GM19193 (cell line): Measurements from ENCODE around the gene OR51B2.

Source experiments
- POLR2A ChIP-seq: IDR thresholded peaks from 4 replicates; pipeline ENCODE4 v1.6.1; 2011; ENCODE audit not compliant: insufficient read depth, insufficient read length; ENCODE audit errors: extremely low read depth

OR51B2 gene

DNA sequence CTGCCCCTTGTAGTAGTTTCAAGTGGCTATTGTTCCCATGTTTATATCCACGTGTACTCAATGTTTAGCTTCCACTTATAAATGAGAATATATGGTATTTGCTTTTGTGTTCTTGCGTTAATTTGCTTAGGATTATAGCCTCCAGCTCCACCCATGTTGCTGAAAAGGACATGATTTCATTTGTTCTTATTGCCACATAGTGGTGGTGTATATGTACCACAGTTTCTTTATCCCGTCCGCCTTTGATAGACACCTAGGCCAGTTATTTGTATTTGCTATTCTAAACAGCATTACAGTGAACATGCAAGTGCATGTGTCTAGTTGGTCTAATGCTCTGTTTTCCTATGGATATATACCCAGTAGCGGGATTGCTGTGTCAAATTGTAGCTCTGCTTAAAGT is 6.8 kb downstream of the OR51B2 start:
- TF ChIP-seq POLR2A = no peak

- no peak for TF ChIP-seq POLR2A
Measured at GRCh38 chr11:5310423-5310822, 13.7 kb downstream of the OR51B2 start.

DNA sequence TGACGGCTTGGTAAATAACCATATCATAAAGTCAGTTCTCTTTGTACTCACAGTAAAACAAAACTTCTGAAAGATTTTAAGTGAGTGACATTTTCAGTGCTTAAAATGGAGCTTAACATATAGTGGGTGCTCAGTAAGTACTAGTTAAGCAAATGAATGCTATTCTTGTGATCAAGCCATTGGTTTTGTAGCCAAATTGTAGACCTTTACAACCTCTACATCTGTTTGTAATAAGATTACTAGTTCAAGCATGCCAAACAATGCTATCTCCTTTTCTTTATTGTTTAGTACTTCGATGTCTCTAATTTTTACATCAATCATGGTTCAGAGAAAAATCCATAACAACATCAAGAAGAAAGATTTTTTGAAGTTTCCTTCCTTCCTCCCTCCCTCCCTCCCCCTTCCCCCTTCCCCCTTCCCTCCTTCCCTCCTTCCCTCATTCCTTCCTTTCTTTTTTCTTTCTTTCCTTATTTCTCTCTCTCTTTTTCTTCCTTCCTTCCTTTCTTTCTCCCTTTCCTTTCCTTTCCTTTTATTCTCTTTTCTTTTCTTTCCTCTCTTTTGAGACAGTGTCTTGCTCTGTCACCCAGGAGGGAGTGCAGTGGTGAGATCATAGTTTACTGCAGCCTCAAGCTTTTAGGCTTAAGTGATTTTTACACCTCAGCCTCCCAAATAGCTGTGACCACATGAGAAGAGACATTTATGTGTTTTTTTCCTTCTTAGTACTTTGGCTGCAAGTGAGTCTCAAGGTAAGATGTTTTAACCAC is 16.7 kb downstream of the OR51B2 start:
- TF ChIP-seq POLR2A = no peak

- no peak for TF ChIP-seq POLR2A
Measured at GRCh38 chr11:5304046-5304445, 20.1 kb downstream of the OR51B2 start.

GRCh38 chr11:5303626-5304025 is 20.5 kb downstream of the OR51B2 start:
- TF ChIP-seq POLR2A = no peak

DNA sequence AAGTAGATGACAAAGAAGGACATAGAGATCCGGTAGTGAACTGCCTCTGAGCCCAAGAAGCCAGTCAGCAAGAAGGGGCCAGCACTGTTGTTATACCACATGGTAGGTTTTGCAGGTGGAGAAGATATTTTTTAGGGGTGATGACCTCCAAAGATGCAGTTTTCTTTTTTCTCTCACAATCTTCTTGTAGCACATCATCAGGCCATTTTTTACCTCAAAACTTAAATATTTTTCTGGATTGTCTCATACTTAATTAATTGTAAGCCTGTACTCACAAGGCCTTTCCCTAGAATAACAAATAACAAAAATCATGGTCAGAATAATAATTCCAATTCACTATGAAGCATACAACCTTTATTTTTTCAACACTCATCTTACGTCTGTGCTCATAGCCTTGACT is 22.3 kb downstream of the OR51B2 start, which contains the start of gene OR51B4:
TSS of gene OR51B4 (minus strand) at position 101 of the 400 bp plus-strand sequence. CDS start at position 101, 0 bp downstream.
- TF ChIP-seq POLR2A = no peak

GRCh38 chr11:5300251-5300650 is 23.8 kb downstream of the OR51B2 start:
- TF ChIP-seq POLR2A = no peak

DNA sequence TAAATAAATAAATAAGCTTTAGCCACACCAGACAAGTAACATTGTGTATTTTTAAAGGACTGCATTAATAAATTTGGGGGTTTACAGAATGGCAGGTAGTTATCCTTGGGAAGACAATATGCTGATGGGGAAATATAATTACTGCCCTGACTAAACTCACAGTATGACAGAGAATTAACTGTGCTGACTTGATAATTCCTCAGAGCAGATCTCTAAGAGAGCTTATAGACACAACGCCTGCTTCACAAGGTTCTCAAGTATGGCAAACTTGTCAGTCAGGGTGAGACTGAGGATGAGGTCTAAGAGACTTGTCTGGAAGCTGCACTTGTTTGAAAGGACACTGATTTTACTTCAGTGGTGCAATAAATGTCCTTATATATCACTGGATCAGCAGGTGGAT is 25.6 kb downstream of the OR51B2 start:
- no peak for TF ChIP-seq POLR2A

- no peak for TF ChIP-seq POLR2A
Measured at GRCh38 chr11:5297721-5298323, 26.3 kb downstream of the OR51B2 start.

GRCh38 chr11:5293028-5293427 is 31.1 kb downstream of the OR51B2 start:
- no peak for TF ChIP-seq POLR2A

DNA sequence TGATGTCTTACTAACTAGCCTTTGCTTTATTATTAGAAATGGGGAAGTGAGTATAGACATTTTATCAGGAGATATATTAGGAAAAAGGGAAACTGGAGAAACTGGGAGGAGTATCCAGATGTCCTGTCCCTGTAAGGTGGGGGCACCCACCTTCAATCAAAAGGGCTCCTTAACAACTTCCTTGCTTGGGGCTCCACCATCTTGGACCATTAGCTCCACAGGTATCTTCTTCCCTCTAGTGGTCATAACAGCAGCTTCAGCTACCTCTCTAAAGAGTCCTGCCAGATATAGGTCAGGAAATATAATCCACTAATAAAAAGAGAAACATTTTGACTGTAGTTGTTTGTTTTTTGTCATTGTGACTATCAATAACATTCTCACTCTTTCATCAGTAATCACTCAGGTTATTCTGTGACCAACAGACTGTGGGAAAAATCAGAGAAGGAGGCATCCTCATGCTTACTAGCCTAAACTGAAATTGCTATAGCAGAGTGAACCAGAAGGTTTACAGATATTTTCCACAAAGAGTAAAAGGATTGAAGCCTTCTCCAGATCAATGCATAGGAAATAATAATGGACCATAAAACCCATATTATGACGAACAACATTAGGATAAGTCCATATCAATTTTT is 32.8 kb downstream of the OR51B2 start:
- TF ChIP-seq POLR2A = no peak

GRCh38 chr11:5290106-5290505 is 34.0 kb downstream of the OR51B2 start:
- TF ChIP-seq POLR2A = no peak

- no peak for TF ChIP-seq POLR2A
Measured at GRCh38 chr11:5289696-5290095, 34.4 kb downstream of the OR51B2 start.

GRCh38 chr11:5288906-5289550 is 35.1 kb downstream of the OR51B2 start:
- no peak for TF ChIP-seq POLR2A
